ENCODE measurements around the gene ATG7.

- TF ChIP-seq, protein P1, sequence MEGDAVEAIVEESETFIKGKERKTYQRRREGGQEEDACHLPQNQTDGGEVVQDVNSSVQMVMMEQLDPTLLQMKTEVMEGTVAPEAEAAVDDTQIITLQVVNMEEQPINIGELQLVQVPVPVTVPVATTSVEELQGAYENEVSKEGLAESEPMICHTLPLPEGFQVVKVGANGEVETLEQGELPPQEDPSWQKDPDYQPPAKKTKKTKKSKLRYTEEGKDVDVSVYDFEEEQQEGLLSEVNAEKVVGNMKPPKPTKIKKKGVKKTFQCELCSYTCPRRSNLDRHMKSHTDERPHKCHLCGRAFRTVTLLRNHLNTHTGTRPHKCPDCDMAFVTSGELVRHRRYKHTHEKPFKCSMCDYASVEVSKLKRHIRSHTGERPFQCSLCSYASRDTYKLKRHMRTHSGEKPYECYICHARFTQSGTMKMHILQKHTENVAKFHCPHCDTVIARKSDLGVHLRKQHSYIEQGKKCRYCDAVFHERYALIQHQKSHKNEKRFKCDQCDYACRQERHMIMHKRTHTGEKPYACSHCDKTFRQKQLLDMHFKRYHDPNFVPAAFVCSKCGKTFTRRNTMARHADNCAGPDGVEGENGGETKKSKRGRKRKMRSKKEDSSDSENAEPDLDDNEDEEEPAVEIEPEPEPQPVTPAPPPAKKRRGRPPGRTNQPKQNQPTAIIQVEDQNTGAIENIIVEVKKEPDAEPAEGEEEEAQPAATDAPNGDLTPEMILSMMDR (IDR thresholded peaks at IDR 0.05), result no peak
- TF ChIP-seq POLR2A (IDR thresholded peaks at IDR 0.05), result no peak
Measured at GRCh38 chr3:11230832-11231231, 41.4 kb upstream of the ATG7 start.

All from heart left ventricle (tissue), 13 donors.